ENCODE measurements around the gene AKR1A1. TPM values are rescaled to one million over a fixed set of nuclear protein-coding genes. Genes with fewer than 3 reads are reported as not detected.

AKR1A1 gene
- total RNA-seq, 1 donor from 2014 or later, result 179 TPM

DNA sequence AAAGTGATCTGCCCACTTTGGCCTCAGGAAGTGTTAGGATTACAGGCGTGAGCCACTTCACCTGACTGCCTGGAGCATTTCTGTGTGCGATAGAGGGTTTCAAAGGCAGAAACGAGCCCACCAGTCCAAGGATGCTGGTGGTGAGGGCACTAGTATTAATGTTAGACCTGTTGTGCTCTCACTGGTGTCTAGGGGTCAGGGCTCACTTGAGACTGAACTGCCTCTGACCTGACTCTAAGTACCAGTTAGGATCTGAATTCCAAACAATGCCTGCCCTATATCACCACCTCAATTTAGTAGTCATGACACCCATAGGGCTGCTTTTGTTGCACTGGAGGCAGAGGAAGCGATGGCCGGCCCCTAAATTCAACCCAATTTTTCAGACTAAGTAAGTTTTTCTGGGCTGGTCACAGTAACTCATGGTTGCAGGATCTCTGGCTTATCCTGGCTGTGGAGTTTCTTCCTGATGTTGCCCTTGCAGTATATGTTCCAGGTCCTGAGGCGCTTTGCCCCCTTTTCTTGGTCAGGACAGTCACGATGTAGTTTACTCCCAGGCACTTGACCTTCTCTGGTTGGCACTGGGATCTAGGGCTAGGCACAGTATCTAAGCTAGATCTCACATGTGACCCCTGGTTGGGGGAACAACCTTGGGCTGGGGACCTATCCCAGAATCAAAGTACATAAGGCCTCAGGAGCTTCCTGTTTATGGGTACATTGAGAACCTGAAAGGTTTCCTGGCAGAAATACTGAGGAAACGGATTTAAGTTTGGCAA lies 68.7 kb downstream of the AKR1A1 start:
- H3K27ac Mint-ChIP-seq, result no peak overlapping the region
- peaks cover 32% of the 10 kb centered on the region for H3K36me3 Mint-ChIP-seq
- no peaks in the 10 kb centered on the region for H3K4me1 Mint-ChIP-seq (ENCODE audit: unreplicated experiment)
- DNase-seq (ENCODE audit: extremely low spot score, unreplicated experiment), result no peak
- H3K27me3 Mint-ChIP-seq, result no peaks in the 10 kb centered on the region
- no peaks in the 10 kb centered on the region for H3K9me3 Mint-ChIP-seq
- H3K4me3 Mint-ChIP-seq, result no peak overlapping the region
- TF ChIP-seq, protein P1, sequence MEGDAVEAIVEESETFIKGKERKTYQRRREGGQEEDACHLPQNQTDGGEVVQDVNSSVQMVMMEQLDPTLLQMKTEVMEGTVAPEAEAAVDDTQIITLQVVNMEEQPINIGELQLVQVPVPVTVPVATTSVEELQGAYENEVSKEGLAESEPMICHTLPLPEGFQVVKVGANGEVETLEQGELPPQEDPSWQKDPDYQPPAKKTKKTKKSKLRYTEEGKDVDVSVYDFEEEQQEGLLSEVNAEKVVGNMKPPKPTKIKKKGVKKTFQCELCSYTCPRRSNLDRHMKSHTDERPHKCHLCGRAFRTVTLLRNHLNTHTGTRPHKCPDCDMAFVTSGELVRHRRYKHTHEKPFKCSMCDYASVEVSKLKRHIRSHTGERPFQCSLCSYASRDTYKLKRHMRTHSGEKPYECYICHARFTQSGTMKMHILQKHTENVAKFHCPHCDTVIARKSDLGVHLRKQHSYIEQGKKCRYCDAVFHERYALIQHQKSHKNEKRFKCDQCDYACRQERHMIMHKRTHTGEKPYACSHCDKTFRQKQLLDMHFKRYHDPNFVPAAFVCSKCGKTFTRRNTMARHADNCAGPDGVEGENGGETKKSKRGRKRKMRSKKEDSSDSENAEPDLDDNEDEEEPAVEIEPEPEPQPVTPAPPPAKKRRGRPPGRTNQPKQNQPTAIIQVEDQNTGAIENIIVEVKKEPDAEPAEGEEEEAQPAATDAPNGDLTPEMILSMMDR (conservative IDR thresholded peaks at IDR 0.05), result no peak

Other genes starting within 250 kb of the AKR1A1 start
- 8.0 and 8.6 TPM in 2 replicates for gene HPDL, start 223.9 kb upstream of the AKR1A1 start, total RNA-seq (ENCODE audit: low replicate concordance)
- 10.4 and 12.6 TPM in 2 replicates for gene TOE1, start 210.7 kb upstream of the AKR1A1 start, total RNA-seq (ENCODE audit: low replicate concordance)
- 24.5 and 61.3 TPM in 2 replicates for gene MUTYH, start 210.4 kb upstream of the AKR1A1 start, total RNA-seq (ENCODE audit: low replicate concordance)
- gene TESK2, start 59.7 kb upstream of the AKR1A1 start, total RNA-seq (ENCODE audit: low replicate concordance), result 6.7 and 7.9 TPM in 2 replicates
- gene CCDC163, start 50.8 kb upstream of the AKR1A1 start, total RNA-seq (ENCODE audit: low replicate concordance), result 1.0 and 2.0 TPM in 2 replicates
- gene MMACHC, start 50.5 kb upstream of the AKR1A1 start, total RNA-seq (ENCODE audit: low replicate concordance), result 8.0 and 12.7 TPM in 2 replicates
- 255 and 335 TPM in 2 replicates for gene PRDX1, start 28.9 kb upstream of the AKR1A1 start, total RNA-seq (ENCODE audit: low replicate concordance)
- gene NASP, start 33.2 kb downstream of the AKR1A1 start, total RNA-seq (ENCODE audit: low replicate concordance), result 104 and 269 TPM in 2 replicates
- 2.0 and 3.6 TPM in 2 replicates for gene CCDC17, start 73.2 kb downstream of the AKR1A1 start, total RNA-seq (ENCODE audit: low replicate concordance)
- gene GPBP1L1, start 135.7 kb downstream of the AKR1A1 start, total RNA-seq (ENCODE audit: low replicate concordance), result 90.0 and 99.9 TPM in 2 replicates
- gene TMEM69, start 137.4 kb downstream of the AKR1A1 start, total RNA-seq (ENCODE audit: low replicate concordance), result 26.0 and 39.3 TPM in 2 replicates
- gene IPP, start 199.8 kb downstream of the AKR1A1 start, total RNA-seq (ENCODE audit: low replicate concordance), result 18.2 and 21.0 TPM in 2 replicates